ENCODE data around the gene NXN.

DNA sequence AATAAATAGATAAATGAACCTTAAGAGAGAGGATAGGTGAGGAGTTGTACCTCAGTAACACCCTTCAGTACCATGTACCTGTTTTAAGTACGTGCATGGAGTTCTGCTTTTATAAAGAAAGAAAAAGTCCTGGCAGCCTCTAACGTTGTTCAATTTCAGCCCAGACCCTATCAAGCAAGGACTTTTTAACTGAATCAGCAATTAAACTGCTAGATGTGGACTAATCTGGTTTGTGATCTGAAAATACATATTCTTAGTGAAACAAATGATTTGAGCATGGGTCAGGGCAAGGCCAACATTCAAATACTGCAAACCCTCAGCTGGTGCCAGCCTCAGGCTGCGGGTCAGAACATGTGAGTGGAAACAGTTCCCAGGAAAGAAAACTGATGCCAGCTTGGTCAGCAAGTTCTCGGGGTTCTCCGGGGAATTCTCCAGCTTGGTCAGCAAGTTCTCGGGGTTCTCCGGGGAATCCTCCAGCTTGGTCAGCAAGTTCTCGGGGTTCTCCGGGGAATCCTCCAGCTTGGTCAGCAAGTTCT lies 112.9 kb downstream of the NXN start:
- TF ChIP-seq, protein P1, sequence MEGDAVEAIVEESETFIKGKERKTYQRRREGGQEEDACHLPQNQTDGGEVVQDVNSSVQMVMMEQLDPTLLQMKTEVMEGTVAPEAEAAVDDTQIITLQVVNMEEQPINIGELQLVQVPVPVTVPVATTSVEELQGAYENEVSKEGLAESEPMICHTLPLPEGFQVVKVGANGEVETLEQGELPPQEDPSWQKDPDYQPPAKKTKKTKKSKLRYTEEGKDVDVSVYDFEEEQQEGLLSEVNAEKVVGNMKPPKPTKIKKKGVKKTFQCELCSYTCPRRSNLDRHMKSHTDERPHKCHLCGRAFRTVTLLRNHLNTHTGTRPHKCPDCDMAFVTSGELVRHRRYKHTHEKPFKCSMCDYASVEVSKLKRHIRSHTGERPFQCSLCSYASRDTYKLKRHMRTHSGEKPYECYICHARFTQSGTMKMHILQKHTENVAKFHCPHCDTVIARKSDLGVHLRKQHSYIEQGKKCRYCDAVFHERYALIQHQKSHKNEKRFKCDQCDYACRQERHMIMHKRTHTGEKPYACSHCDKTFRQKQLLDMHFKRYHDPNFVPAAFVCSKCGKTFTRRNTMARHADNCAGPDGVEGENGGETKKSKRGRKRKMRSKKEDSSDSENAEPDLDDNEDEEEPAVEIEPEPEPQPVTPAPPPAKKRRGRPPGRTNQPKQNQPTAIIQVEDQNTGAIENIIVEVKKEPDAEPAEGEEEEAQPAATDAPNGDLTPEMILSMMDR (conservative IDR thresholded peaks at IDR 0.05; ENCODE audit: low read depth, low read length), result no peak
- TF ChIP-seq EZH2 (IDR thresholded peaks at IDR 0.05; ENCODE audit: borderline replicate concordance, low read depth, low read length, poor library complexity, severe bottlenecking), result no peak

Data from A673 (cell line).